ENCODE measurements around the gene PARD6A.
"Not testable (repeated sequence)": the region's sequence is repeated elsewhere in the genome, so short reads cannot be mapped to it uniquely, and the experiment has no call there.

PARD6A gene

DNA sequence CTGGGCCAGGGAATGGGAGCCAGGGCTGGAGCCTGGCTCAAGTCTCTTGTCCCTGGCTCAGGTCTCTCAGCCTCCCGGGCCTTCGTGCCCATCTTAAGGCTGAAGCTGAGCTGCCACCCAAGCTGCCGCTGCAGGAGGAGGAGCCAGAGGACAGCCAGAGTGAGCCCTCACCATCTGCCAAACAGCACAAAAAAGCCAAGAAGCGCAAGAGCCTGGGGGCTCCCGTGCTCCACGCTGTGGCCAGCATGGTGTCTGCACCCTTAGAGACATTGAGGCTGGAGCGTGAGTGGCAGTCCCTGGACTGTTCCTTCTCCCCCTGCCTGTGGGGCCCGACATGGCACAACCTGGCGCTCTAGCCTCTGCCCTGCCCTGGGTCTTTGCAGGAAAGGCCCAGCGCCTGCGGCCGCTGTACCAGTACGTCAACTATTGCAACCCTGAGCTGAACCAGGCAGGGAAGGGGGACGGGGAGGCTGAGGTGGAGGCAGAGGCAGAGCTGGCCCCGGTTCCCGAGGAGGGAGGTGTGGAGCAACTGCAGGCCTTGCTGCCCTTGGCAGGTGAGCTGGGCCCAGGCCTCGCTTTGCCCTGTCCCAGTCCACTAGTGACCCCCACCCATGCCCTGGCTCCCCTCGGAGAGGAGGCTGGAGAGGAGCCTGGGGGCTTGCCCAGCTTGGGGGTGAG is 7.2 kb downstream of the PARD6A start:
- peak; percentile 72 for DNase-seq (ENCODE audit: low read depth)

DNA sequence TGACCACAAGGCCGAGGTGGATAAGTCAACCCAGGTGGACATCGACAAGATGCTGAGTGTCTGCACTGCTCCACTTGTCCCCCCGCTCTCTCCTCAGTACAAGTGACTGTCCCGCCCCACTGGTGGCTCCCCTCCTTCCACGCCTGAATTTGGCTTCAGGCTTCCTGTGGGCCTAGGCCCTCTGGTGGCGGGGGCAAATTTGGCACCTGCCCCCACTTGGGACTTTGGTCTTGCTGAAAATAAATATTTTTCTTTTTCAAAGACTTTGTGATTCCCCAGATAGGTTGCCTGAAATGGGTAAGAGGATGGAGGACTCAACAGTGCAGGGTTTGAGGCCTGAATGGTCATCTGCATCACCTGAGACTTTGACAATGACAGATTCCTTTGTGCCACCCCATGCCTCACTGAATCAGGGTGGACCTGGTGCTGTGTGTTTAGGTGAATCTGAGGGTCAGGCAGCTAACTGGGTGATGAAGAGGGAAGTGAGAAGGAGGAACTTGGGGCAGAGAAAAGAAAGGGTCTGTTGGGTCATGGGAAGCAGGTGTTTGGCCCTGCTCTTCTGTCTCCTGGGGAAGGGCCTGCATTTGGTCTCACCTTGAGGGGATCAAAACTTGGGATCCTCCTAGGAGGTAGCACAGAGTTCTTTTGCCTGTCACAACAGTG is 7.9 kb downstream of the PARD6A start:
- DNase-seq (ENCODE audit: low read depth): no peak

- no peak for DNase-seq (ENCODE audit: low read depth)
Observed at GRCh38 chr16:67669499-67670101, 8.8 kb downstream of the PARD6A start.

- no peak for DNase-seq (ENCODE audit: low read depth)
Observed at GRCh38 chr16:67672306-67672705, 11.5 kb downstream of the PARD6A start.

GRCh38 chr16:67672739-67673662 is 12.2 kb downstream of the PARD6A start:
- DNase-seq (ENCODE audit: low read depth): no peak

- no peak for DNase-seq (ENCODE audit: low read depth)
Observed at GRCh38 chr16:67673712-67674580, 13.2 kb downstream of the PARD6A start.

- DNase-seq (ENCODE audit: low read depth): no peak
Observed at GRCh38 chr16:67674851-67675578, 14.3 kb downstream of the PARD6A start.

DNA sequence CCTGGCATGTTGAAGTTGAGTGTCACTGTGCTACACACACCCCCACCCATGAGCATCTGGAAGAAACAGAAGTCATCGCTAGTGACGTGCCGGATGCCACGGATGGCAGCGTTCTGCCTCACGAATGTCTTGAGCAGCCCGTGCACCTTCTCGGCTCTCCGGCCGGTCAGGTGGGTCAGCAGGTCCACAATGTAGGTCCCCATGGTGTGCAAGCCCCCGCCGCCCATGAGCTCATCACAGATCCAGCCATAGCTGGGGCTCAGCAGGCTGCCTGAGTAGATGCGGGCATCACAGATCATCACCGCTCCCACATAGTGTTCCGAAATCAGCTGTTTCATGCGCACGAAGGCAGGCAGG is 14.8 kb downstream of the PARD6A start:
- DNase-seq (ENCODE audit: low read depth): no peak

- no peak for DNase-seq (ENCODE audit: low read depth)
Observed at GRCh38 chr16:67675999-67676398, 15.2 kb downstream of the PARD6A start.

- no peak for DNase-seq (ENCODE audit: low read depth)
Observed at GRCh38 chr16:67676516-67676915, 15.8 kb downstream of the PARD6A start.

DNA sequence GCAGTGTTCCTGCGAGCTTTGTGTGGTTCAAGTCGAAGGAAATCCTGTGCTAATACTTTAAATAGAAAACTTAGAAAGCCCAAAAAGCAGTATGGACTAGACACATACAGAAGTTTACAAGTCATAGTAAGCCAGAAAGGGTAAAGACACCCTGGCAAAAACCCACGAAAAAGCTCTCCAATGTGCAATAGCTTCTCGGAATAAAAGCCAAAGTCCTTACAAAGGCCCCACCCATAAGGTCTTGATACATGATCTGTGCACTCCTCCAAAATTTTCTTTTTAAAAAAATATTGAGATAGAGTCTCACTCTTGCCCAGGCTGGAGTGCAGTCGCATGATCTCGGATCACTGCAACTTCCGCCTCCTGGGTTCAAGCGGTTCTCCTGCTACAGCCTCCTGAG is 16.2 kb downstream of the PARD6A start:
- no peak for DNase-seq (ENCODE audit: low read depth)

DNA sequence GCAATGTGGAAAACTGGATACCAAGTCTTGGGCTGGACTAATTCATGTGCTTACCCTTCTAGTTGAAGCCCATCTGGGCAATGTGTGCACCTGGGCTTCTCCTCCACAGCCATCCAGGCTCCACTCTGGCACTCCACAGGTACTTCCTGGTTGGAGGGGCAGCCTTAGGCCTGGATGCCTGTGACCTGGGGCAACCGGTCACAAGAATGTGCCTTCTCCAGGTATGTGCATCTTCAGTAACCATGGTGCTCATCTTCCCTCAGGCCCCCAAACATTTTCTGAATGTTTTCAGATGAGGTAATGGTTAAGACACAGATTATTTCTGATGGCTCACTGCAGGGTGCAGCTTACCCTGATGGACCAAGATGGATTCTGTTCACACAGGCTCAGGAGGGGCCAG is 17.0 kb downstream of the PARD6A start:
- no peak for DNase-seq (ENCODE audit: low read depth)

- DNase-seq (ENCODE audit: low read depth): no peak
Observed at GRCh38 chr16:67678354-67679023, 17.7 kb downstream of the PARD6A start.

GRCh38 chr16:67679935-67680897 is 19.5 kb downstream of the PARD6A start:
- no peak for DNase-seq (ENCODE audit: low read depth)

- no peak for DNase-seq (ENCODE audit: low read depth)
Observed at GRCh38 chr16:67683767-67684166, 23.0 kb downstream of the PARD6A start.

DNA sequence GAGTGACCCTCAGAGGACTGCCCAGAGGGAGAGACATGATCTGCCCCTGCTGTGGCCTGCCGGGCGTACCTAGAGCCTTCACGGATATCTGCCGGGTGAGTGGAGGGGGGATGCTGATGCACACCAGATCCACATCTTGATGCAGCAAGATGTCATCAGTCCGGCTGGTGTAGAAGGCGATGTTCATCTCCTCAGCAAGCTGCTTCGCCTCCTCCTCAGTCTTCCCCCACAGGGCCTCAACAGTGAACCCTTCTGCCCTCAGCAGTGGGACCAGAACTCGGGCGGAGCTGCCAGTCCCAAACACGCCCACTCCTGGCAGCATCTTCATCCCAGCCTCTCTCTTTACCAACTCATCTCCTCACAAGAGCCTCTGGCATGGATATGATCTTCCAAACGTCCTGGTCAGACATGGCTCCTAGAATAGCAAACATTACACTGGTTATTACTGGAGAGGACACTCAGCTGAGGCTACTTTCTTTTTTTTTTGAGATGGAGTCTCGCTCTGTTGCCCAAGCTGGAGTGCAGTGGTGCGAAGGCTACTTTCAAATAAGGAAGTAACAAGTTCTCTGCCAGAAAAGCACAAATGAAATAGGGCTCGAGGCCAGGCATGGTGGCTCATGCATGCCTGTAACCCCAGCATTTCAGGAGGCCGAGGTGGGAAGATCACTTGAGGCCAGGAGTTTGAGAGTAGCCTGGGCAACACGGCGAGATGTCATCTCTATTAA is 24.8 kb downstream of the PARD6A start:
- DNase-seq (ENCODE audit: low read depth): no peak

DNA sequence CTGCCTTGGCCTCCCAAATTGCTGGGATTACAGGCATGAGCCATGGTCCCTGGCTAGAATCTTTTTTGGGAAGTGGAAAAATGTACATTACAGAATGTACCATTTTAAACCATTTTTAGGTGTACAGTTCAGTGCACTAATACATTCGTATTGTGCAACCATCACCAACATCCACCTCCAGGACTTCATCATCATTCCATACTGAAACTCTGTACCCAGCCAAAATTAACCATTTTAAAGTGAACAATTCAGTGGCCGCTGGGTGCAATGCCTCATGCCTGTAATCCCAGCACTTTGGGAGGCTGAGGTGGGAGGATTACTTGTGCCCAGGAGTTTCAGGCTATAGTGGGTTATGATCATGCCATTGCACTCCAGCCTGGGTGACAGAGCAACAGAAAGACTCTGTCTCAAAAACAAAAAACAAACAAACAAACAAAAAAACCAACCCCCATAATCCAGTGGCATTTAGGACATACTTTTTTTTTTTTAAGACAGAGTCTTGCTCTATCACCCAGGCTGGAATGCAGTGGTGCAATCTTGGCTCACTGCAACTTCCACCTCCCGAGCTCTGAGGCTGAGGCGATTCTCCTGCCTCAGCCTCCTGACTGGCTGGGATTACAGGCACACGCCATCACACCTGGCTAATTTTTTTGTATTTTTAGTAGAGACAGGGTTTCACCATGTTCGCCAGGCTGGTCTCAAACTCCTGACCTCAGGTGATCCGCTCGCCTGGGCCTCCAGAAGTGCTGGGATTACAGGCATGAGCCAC is 32.9 kb downstream of the PARD6A start:
- DNase-seq (ENCODE audit: low read depth): not testable (repeated sequence)

DNA sequence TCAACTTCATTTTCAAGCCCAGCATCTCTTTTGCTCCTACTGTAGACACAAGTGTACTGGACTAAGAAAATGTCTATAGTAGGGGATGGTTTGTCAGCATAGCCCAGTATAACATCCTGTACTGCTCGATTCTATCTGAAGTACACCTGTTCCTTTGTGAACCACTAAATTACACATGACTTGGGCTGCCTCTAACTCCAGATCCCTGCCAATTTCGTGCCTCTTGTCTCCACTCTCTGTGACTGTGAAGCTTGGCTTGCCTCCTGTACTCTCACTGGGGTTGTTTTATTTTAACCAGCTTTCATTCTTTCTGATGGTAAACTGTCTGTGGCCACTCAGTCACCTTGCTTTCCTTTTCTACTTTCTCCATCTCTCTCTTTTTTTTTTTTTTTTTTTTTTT is 33.9 kb downstream of the PARD6A start:
- DNase-seq (ENCODE audit: low read depth): no peak
